PFSK-1 (cell line): Measurements from ENCODE around the gene ASB4.

ENCODE experiments used
- POLR2AphosphoS5 ChIP-seq: IDR thresholded peaks from 2 replicates; pipeline ENCODE4 v1.6.1; 2012; ENCODE audit warnings: low read depth, mild to moderate bottlenecking, control low read depth, low read length, moderate library complexity
- REST ChIP-seq, 2 experiments: IDR thresholded peaks; 2 replicates each; pipeline versions ENCODE4 v1.6.1 to v1.8.0; 2011 to 2012; ENCODE audit warnings: low read depth in 2 of 2, low read length in 2 of 2, control low read depth in 1 of 2, inconsistent platforms in 1 of 2, mild to moderate bottlenecking in 1 of 2, moderate library complexity in 1 of 2; ENCODE audit not compliant: insufficient read depth in 1 of 2
- TAF1 ChIP-seq: IDR thresholded peaks from 2 replicates; pipeline ENCODE4 v1.6.1; 2012; ENCODE audit warnings: low read length, control low read depth, borderline replicate concordance; ENCODE audit not compliant: insufficient read depth

- TF ChIP-seq REST (IDR thresholded peaks at IDR 0.05; ENCODE audit: insufficient read depth in 1 of 2, low read depth in 2 of 2, low read length in 2 of 2): no peak
- TF ChIP-seq POLR2AphosphoS5: no peak
- no peak for TF ChIP-seq TAF1
These were observed 12.3 kb upstream of the ASB4 start for GRCh38 chr7:95473276-95473985.
